ENCODE results near the gene LMNA.
A peak's percentile ranks its signal among the peaks of the same experiment; 100 is the strongest.

The LMNA gene

GRCh38 chr1:156157966-156158365, 43.5 kb downstream of the LMNA start:
- Histone ChIP-seq H3K9me3 (ENCODE audit: control insufficient read depth, insufficient read depth, low read length) (no peaks in the 10 kb centered on the region), H3K27me3 (ENCODE audit: control insufficient read depth, low read length) (no peaks in the 10 kb centered on the region), H3K4me3 (ENCODE audit: low read length) (peak overlapping the region; percentile 73), H3K4me1 (ENCODE audit: control insufficient read depth, low read length) (peaks cover 65% of the 10 kb centered on the region), H3K36me3 (ENCODE audit: control insufficient read depth, low read length) (peaks cover 61% of the 10 kb centered on the region), H3K27ac (ENCODE audit: low read depth, low read length) (peak overlapping the region; percentile 96), H3K79me2 (ENCODE audit: control insufficient read depth, low read length) (peaks cover 22% of the 10 kb centered on the region), H4K20me1 (ENCODE audit: control insufficient read depth, insufficient read depth, low read depth, low read length) (no peaks in the 10 kb centered on the region), H3F3A (ENCODE audit: control insufficient read depth, insufficient read depth) (no peaks in the 10 kb centered on the region), H3K9me2 (replicated peaks; ENCODE audit: control insufficient read depth, low read length) (no peaks in the 10 kb centered on the region), H3K4me2 (ENCODE audit: low read length) (peak overlapping the region; percentile 99)
- TF ChIP-seq CTCF (IDR thresholded peaks at IDR 0.05; ENCODE audit: low read depth, low read length, poor library complexity, severe bottlenecking) (no peak), EZH2phosphoT487 (IDR thresholded peaks at IDR 0.05; ENCODE audit: borderline replicate concordance, low read length) (no peak)

GRCh38 chr1:156160000-156160742, 45.7 kb downstream of the LMNA start:
- Histone ChIP-seq H3K36me3 (ENCODE audit: control insufficient read depth, low read length) (peaks cover 66% of the 10 kb centered on the region), H3K4me3 (ENCODE audit: low read length) (no peak overlapping the region), H3K79me2 (ENCODE audit: control insufficient read depth, low read length) (peaks cover 8% of the 10 kb centered on the region), H3K4me2 (ENCODE audit: low read length) (peak overlapping the region; percentile 38), H3K4me1 (ENCODE audit: control insufficient read depth, low read length) (peaks cover 43% of the 10 kb centered on the region), H3K9me3 (ENCODE audit: control insufficient read depth, insufficient read depth, low read length) (no peaks in the 10 kb centered on the region), H4K20me1 (ENCODE audit: control insufficient read depth, insufficient read depth, low read depth, low read length) (no peaks in the 10 kb centered on the region), H3F3A (ENCODE audit: control insufficient read depth, insufficient read depth) (no peaks in the 10 kb centered on the region), H3K27ac (ENCODE audit: low read depth, low read length) (no peak overlapping the region), H3K27me3 (ENCODE audit: control insufficient read depth, low read length) (no peaks in the 10 kb centered on the region), H3K9me2 (replicated peaks; ENCODE audit: control insufficient read depth, low read length) (no peaks in the 10 kb centered on the region)
- no peak for TF ChIP-seq CTCF (IDR thresholded peaks at IDR 0.05; ENCODE audit: low read depth, low read length, poor library complexity, severe bottlenecking)
- TF ChIP-seq EZH2phosphoT487 (IDR thresholded peaks at IDR 0.05; ENCODE audit: borderline replicate concordance, low read length): no peak

GRCh38 chr1:156160743-156161171, 46.2 kb downstream of the LMNA start:
- H3K9me2 ChIP-seq (replicated peaks; ENCODE audit: control insufficient read depth, low read length): no peaks in the 10 kb centered on the region
- 0 out of 2 replicates have a peak, but pooled peaks cover 5% of the 10 kb centered on the region for H3K79me2 ChIP-seq (ENCODE audit: control insufficient read depth, low read length)
- peak overlapping the region; percentile 38 for H3K4me2 ChIP-seq (ENCODE audit: low read length)
- no peaks in the 10 kb centered on the region for H3K27me3 ChIP-seq (ENCODE audit: control insufficient read depth, low read length)
- no peak overlapping the region for H3K27ac ChIP-seq (ENCODE audit: low read depth, low read length)
- no peak overlapping the region for H3K4me3 ChIP-seq (ENCODE audit: low read length)
- no peaks in the 10 kb centered on the region for H3F3A ChIP-seq (ENCODE audit: control insufficient read depth, insufficient read depth)
- no peaks in the 10 kb centered on the region for H4K20me1 ChIP-seq (ENCODE audit: control insufficient read depth, insufficient read depth, low read depth, low read length)
- peaks cover 64% of the 10 kb centered on the region for H3K36me3 ChIP-seq (ENCODE audit: control insufficient read depth, low read length)
- H3K4me1 ChIP-seq (ENCODE audit: control insufficient read depth, low read length): peaks cover 37% of the 10 kb centered on the region
- no peaks in the 10 kb centered on the region for H3K9me3 ChIP-seq (ENCODE audit: control insufficient read depth, insufficient read depth, low read length)
- TF ChIP-seq EZH2phosphoT487 (IDR thresholded peaks at IDR 0.05; ENCODE audit: borderline replicate concordance, low read length): no peak
- TF ChIP-seq CTCF (IDR thresholded peaks at IDR 0.05; ENCODE audit: low read depth, low read length, poor library complexity, severe bottlenecking): no peak
